Thyroid gland (tissue), 4 donors: ENCODE data around the gene XRCC4.

Experiments
- CTCF ChIP-seq, 6 experiments: fragments of 200-600 bp in 3 of 6; fragments of 450-650 bp in 3 of 6; sonication (generic) in 3 of 6; IDR thresholded peaks; one replicate each; pipeline ENCODE4 v1.5.1; 2016 to 2019; ENCODE audit warnings: antibody characterized with exemption in 6 of 6, mild to moderate bottlenecking in 2 of 6, inconsistent platforms in 1 of 6, moderate library complexity in 1 of 6
- POLR2A ChIP-seq, 2 donors: fragments of 450-650 bp; IDR thresholded peaks; one replicate each; pipeline ENCODE4 v1.6.1; 2017; ENCODE audit warnings: antibody characterized with exemption in 2 of 2, mild to moderate bottlenecking in 2 of 2, moderate library complexity in 1 of 2

- no peak for TF ChIP-seq CTCF (IDR thresholded peaks at IDR 0.05)
- TF ChIP-seq POLR2A (IDR thresholded peaks at IDR 0.05), result no peak
Observed at GRCh38 chr5:83145882-83146331, 68.6 kb downstream of the XRCC4 start.
